K562 (cell line): ENCODE results near the gene UPK3A. TPM values are rescaled to one million over a fixed set of nuclear protein-coding genes. Genes with fewer than 3 reads are reported as not detected.
A peak's percentile ranks its signal among the peaks of the same experiment; 100 is the strongest.

ENCODE experiments used
- CCNT2 ChIP-seq: IDR thresholded peaks from 2 replicates; pipeline ENCODE4 v1.6.1; 2011; ENCODE audit warnings: borderline replicate concordance, low read depth, mild to moderate bottlenecking, moderate library complexity, mixed read lengths, low read length; ENCODE audit not compliant: insufficient read length; ENCODE audit errors: extremely low read depth
- CREB3L1 ChIP-seq: fragments of 450-650 bp; IDR thresholded peaks from 2 replicates; pipeline ENCODE4 v1.6.1; 2014; ENCODE audit warnings: low read depth, mild to moderate bottlenecking, moderate library complexity, borderline replicate concordance
- CTBP1 ChIP-seq: fragments of 450-650 bp; IDR thresholded peaks from 2 replicates; pipeline ENCODE4 v1.6.1; 2016; ENCODE audit warnings: borderline replicate concordance
- DACH1 ChIP-seq: fragments of 450-650 bp; IDR thresholded peaks from 2 replicates; pipeline ENCODE4 v1.6.1; 2018; ENCODE audit not compliant: partially characterized antibody
- GATA2 ChIP-seq: sonication (generic); formaldehyde crosslinking; IDR thresholded peaks from 2 replicates; pipeline ENCODE4 v1.4.0; 2020; ENCODE audit warnings: mild to moderate bottlenecking, missing genetic modification reagents
- GTF2F1 ChIP-seq: IDR thresholded peaks from 2 replicates; pipeline ENCODE4 v1.6.1; 2011; ENCODE audit warnings: low read depth, low read length, improper control_type of control experiment
- GTF3C2 ChIP-seq: IDR thresholded peaks from 3 replicates; pipeline ENCODE4 v1.6.1; 2011; ENCODE audit warnings: borderline replicate concordance, mild to moderate bottlenecking, moderate library complexity; ENCODE audit not compliant: insufficient read length; ENCODE audit errors: extremely low read depth
- HMG20B ChIP-seq: fragments of 250-450 bp; sonication (Bioruptor Pico); IDR thresholded peaks from 2 replicates; pipeline ENCODE4 v1.5.0; 2021; ENCODE audit warnings: mild to moderate bottlenecking
- KLF6 ChIP-seq: fragments of 250-450 bp; sonication (Bioruptor Pico); IDR thresholded peaks from 2 replicates; pipeline ENCODE4 v1.4.0; 2020; ENCODE audit warnings: mild to moderate bottlenecking, moderate library complexity, borderline replicate concordance
- MAFK ChIP-seq: IDR thresholded peaks from 2 replicates; pipeline ENCODE4 v1.6.1; 2011; ENCODE audit warnings: low read length, improper control_type of control experiment
- MXI1 ChIP-seq: IDR thresholded peaks from 2 replicates; pipeline ENCODE4 v1.6.1; 2011; ENCODE audit warnings: low read depth, mild to moderate bottlenecking, improper control_type of control experiment, low read length
- NBN ChIP-seq: fragments of 450-650 bp; IDR thresholded peaks from 2 replicates; pipeline ENCODE4 v1.6.1; 2016; ENCODE audit warnings: low read depth, mild to moderate bottlenecking
- PHF8 ChIP-seq: fragments of 200-600 bp; sonication (generic); IDR thresholded peaks from 2 replicates; pipeline ENCODE4 v1.6.1; 2012; ENCODE audit warnings: mixed run types, mild to moderate bottlenecking, inconsistent platforms, low read length, moderate library complexity, borderline replicate concordance
- POLR3G ChIP-seq: IDR thresholded peaks from 2 replicates; pipeline ENCODE4 v1.6.1; 2011; ENCODE audit not compliant: insufficient read length, insufficient replicate concordance; ENCODE audit errors: extremely low read depth
- RBM17 ChIP-seq: fragments of 200-400 bp; formaldehyde crosslinking; IDR thresholded peaks from 2 replicates; pipeline ENCODE4 v1.6.1; 2017; ENCODE audit warnings: low read depth, mild to moderate bottlenecking, low read length, borderline replicate concordance
- TAL1 ChIP-seq: fragments of 450-650 bp; IDR thresholded peaks from 2 replicates; pipeline ENCODE4 v1.6.1; 2016; ENCODE audit warnings: mild to moderate bottlenecking
- TARDBP ChIP-seq: fragments of 450-650 bp; IDR thresholded peaks from 2 replicates; pipeline ENCODE4 v1.6.1; 2016
- TCF7 ChIP-seq: sonication (generic); IDR thresholded peaks from 2 replicates; pipeline ENCODE4 v1.6.1; 2016; ENCODE audit warnings: antibody characterized with exemption, borderline replicate concordance
- U2AF1 ChIP-seq: fragments of 200-400 bp; formaldehyde crosslinking; optimal IDR thresholded peaks from 2 replicates; pipeline ENCODE3; 2017; ENCODE audit warnings: mild to moderate bottlenecking, low read depth, low read length, moderate library complexity
- ZFP91 ChIP-seq: sonication (generic); formaldehyde crosslinking; IDR thresholded peaks from 2 replicates; pipeline ENCODE4 v1.8.0; 2022; ENCODE audit warnings: mild to moderate bottlenecking, missing genetic modification reagents
- ZNF121 ChIP-seq: sonication (generic); formaldehyde crosslinking; conservative IDR thresholded peaks from 2 replicates; pipeline ENCODE4 v1.8.0; 2022; ENCODE audit warnings: missing genetic modification reagents
- ZNF174 ChIP-seq: fragments of 250-450 bp; sonication (Bioruptor Pico); IDR thresholded peaks from 2 replicates; pipeline ENCODE4 v1.4.0; 2020; ENCODE audit warnings: mild to moderate bottlenecking
- ZNF444 ChIP-seq: fragments of 250-450 bp; sonication (Bioruptor Pico); IDR thresholded peaks from 2 replicates; pipeline ENCODE4 v1.4.0; 2020; ENCODE audit warnings: mild to moderate bottlenecking, moderate library complexity
- ZNF75A ChIP-seq: fragments of 450-650 bp; formaldehyde crosslinking; IDR thresholded peaks from 2 replicates; pipeline ENCODE4 v1.4.0; 2020; ENCODE audit warnings: mild to moderate bottlenecking
- polyA plus RNA-seq, 8 experiments: library from polyadenylated mRNA; depleted of rRNA in 4 of 8; stranded (reverse) in 5 of 8; unstranded in 3 of 8; fragments of >200 nt; fragmentation: Nextera tagmentation in 2 of 8; fragmentation: Illumina TruSeq in 1 of 8; extraction: Ambion mirVana in 2 of 8; extraction: Trizol in 1 of 8; gene quantifications; 2 replicates each; pipeline versions ENCODE4 v1.2.1 to v1.2.3, GENCODE V29; 2011 to 2014; ENCODE audit warnings: inconsistent platforms in 1 of 8, missing spikeins in 1 of 8
- total RNA-seq, 7 experiments: library from RNA; depleted of rRNA in 6 of 7; stranded (reverse); fragments of >200 nt in 6 of 7; fragmentation: Illumina TruSeq in 2 of 7; extraction: Trizol in 2 of 7; gene quantifications; 2 replicates each; pipeline versions ENCODE4 v1.2.1 to v1.2.3, GENCODE V29; 2011 to 2021; ENCODE audit warnings: low replicate concordance in 1 of 7

Gene UPK3A
- total and polyA plus RNA-seq, 9 of the 15 experiments (the other 6 are each of a cell fraction or from before 2014, with no cell fraction given) = not detected

GRCh38 chr22:45309422-45310227 lies 24.9 kb downstream of the UPK3A start, which contains the start of gene FAM118A (continued):
- TF ChIP-seq RBM17 (no peak), CREB3L1 (peak; percentile 46; the same call in 1 of the 2 replicates), TCF7 (no peak), KLF6 (no peak), ZNF444 (CRISPR knock-in tag) (no peak), ZNF174 (no peak), ZNF75A (CRISPR knock-in tag) (no peak), GATA2 (CRISPR knock-in tag) (no peak), TARDBP (no peak), ZFP91 (CRISPR knock-in tag) (no peak), ZNF121 (CRISPR knock-in tag) (no peak), GTF3C2 (no peak), POLR3G (no peak), PHF8 (peak; percentile 73; the same call in 1 of the 2 replicates), NBN (no peak), TAL1 (no peak), CCNT2 (peak; percentile 73), U2AF1 (peak; percentile 54), HMG20B (no peak), DACH1 (no peak), CTBP1 (peak; percentile 70; the same call in 1 of the 2 replicates), MXI1 (peak; percentile 59; the same call in 1 of the 2 replicates), GTF2F1 (no peak), MAFK (no peak)
